RCC 7860 (cell line): ENCODE results near the gene CRLF1.

ENCODE experiments used
- DNase-seq: peaks from one replicate; pipeline ENCODE4 v3.0.0-alpha.2; 2015; ENCODE audit warnings: low spot score
- FAIRE-seq: peaks from 2 replicates; lab custom pipeline; 2012; peaks lifted over from hg19 to GRCh38; lab: Jason Lieb, UNC

The CRLF1 gene

DNA sequence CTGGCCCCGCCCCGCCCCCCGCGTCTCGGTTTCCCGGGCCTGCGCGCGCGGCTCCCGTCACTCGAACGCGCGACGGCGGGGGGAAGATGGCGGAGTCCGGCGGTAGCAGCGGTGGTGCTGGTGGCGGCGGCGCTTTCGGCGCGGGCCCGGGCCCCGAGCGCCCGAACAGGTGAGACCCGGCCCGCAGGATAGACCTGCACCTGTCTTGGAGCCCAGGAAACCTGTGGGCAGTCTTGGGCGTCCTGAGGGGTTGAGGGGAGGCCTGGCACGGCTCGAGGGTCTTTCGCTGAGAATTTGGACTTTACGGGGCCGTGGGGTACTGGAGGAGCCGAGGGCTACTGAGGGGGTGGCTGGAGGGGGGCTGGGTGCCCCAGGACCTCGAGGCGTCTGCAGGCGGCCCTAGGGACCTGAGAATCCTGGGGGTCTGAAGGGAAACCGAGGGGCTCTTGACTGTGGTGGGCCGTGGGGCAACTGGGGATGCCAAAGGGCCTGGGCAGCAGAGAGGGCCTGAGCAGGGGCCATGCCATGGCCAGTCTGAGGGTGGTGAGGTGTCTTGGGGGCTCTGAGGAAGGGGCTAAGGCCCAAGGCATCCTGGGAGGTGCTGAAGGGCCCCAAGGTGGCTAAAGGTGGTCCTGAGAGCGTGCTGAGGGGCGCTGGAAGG, 30.5 kb upstream of the CRLF1 start, which contains the start of gene KLHL26:
Gene KLHL26 (plus strand): TSS at position 60 of the 661 bp plus-strand sequence. CDS start 27 bp downstream, at position 87.
- DNase-seq, result no peak
- no peak for FAIRE-seq

DNA sequence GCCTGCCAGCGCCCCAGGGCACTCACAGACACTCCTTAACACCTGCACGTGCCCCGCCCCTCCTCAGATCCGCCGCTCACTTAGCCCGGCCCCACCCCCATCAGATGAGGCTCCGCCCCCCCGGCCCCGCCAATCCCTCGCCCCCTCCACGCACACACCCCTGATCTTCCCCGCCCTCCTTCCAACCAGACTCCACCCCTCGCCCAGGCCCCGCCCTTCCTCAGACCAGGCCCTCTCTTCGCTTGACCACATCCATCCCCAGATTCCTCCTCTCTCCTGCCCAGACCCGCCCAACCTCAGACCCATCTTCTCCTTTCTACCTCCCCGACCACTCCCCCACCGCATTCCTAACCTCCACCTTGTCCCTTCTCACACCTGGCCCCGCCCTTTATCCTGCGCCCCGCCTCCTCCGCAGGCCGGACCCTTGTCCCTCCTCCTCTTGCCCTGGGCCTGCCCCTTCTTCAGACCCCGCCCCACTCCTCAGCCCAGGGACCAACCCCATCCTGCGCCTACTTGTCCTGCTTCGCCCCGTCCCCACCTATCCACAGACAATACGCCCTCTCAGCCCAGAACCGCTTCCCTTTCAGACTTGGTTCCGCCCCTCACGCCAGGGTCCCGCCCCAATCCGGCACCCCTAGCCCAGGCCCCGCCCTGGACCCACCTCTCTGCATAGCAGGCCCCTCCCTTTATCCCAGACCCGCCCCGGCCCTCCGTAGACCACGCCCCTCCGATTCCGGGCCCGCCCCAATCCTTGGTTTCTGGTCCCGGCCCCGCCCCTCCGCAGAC, 29.8 kb upstream of the CRLF1 start:
- peak; percentile 82 for DNase-seq
- FAIRE-seq, result peak; percentile 18

DNA sequence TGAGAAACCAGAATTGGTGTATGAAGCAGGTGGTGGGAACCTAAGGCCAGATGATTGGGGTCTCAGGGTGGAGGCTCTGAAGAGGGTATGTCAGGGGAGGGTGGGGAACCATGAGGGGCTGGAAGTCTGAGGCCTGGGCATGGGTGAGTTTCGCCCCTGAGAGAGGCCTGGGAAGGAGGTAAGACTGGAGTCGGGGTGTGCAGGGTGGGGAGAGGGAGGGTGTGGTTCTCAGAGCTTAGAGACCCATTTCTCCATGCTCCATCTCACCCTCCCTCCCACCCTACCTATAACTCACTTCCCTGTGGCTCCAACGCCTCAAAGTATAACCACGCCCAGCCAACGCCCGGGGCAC, 29.2 kb upstream of the CRLF1 start:
- FAIRE-seq (no peak), DNase-seq (no peak)

DNA sequence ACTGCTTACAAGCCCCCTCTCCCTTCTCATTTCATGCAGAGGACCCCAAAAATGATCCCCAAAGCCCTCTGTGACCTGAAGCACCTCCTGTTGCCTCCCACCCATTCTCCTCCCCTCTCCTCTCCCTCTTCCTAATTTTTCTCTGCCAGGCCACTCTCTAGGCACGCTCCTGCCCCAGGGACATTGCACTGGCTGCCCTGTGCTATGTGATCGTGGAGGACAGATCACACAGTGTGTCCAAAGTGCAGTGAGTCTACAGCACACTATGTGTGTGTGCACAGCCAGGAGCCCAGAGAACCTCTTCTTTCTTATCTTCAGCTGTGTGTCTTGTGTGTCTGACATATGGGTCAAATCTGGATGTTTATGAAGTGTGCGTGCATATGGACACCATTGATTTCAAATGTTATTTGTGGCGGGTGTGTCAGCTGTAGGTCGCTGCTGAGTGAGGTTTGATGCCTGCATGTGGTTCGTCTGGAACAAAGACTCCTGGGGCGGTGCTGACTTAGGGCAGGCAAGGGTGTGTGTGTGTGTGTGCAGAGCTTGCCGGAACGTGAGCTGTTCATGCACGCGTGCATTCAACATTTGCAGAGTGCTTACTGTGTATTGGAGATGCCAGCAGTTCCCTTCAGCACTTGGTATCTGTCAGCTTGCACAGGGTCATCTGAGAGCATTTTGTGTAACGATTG, 28.2 kb upstream of the CRLF1 start:
- DNase-seq, result no peak
- no peak for FAIRE-seq

DNA sequence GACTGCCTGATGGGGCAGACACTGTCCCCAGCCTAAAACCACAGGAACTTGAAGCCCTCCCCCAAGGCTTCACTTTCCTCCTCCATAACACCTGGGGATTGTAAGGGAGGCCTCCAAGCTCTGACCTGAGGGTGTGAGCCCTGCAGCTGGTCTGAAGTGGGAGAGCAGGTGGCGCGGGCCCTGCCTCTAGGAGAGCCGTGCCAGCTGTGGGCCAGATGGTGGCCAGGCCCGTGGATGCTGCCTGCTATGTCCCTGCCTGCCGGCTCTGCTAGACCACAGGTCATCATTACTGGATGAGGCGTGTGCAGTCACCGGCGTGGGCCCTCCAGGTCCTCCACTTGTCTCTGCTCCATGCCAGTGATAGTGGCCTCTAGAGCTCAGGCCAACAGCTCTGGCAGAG, 26.7 kb upstream of the CRLF1 start:
- FAIRE-seq (no peak), DNase-seq (no peak)

DNA sequence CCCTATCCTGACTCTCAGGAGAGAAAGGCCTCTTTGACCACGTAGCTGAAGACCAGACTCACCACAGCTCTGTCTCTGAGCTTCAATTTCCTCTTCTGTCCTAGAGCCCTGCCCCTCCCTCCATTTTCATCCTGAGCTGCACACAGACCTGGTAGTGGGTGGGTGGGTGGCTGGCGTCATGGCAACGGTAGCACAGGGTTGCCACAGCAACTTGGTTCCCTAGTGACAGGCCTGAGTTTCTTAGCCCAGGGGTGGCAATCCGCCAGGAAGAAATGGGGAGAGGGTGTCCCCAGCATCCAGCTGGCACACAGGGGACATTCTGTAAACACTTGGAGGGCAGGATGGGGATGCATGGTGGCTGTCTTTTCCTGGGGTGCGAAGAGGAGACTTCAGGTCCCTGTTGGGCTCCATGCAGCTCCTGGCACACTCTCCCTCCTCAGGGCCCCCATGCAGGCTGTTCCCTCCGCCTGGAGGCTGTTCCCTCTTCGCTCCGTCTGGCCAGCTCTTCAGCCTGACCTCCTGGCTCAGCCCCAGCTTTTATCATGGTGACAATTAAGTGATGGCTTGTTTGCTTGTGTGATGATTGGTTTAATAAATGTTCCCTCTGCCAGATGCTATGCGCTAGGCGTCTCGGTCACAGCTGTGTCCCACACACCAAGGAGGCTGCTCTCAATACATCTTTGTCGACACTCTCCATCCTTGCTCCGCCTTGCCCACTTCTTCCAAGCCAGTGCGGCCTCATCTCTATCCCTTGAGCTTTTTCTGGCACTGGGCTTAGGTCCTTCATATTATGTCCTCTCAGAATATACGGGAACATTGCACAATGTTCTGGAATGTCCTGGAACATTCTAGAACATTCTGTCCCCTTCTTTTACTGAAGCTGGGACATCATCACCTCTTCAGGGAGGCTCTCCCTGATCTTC, 22.8 kb upstream of the CRLF1 start:
- DNase-seq (no peak), FAIRE-seq (no peak)

DNA sequence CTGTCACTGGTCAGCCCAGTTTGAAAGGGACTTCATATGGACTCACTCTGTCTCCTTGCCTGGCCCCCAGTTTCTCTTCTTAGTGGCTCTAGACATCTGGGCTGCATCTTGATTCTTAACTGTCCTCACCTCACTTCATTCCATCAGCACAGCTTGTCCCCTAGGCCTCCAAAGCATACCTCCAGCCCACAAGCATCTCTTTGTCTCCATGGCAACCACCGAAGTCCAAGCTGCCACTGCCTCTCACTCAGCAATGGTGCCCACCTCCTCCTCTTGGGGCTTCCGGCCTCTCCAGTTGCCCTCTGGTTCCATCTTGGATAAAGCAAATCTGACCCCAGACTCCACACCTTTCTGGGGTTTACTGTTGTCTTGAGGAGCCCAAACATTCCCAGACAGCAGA, 20.3 kb upstream of the CRLF1 start:
- FAIRE-seq (no peak), DNase-seq (no peak)

DNA sequence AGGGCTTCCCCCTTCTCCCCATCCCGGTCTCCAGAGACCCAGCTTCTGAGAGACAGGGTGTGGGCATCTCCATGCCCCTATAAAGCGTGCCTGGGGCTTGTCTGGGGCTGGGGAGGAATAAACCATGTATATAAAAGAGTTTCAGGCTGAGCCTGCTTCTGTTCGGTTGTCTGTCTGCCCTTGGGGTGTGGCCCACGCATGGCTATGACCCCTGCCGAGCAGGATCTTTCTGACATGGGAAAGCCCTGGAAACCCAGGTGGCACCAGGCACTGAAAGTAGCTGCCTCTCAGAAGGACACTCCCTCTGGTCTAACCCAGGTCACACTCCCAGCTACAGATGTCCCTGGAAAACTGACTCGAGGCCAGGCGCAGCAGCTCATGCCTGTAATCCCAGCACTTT, 14.3 kb upstream of the CRLF1 start:
- no peak for FAIRE-seq
- DNase-seq, result no peak

DNA sequence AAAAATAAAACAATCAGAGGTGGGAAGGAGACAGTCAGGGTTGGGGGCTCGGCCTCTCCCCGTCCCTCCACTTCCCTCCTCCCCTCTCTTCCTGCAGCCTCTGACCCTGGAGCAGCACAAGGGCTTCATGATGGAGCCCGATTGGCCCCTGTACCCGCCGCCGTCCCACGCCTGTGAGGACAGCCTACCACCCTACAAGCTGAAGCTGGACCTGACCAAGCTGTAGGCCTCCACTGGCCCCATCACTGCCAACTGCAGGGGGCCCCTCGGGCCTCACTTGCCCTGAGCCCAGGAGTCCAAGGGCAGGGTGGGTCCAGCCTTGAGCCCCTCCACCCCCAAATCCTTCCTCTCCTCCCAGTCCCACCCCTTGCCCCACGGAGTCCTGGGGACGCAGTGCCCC, 13.7 kb upstream of the CRLF1 start:
- no peak for DNase-seq
- no peak for FAIRE-seq

DNA sequence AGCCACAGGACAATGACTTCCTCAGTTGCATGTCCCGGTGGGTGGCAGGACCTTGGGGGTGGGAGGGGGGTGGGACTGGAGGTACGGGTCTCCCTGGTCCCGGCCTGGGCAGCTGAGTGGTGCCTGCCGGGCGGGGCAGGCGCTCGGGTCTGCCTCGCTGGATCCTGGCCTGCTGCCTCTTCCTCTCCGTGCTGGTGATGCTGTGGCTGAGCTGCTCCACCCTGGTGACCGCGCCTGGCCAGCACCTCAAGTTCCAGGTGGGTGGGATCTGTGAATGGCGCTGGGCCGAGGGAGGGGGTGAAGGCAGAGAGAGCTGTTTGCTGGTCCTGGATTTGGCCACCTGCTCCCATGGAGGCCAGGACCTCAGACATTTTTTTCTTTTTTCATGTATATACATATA, 11.6 kb upstream of the CRLF1 start:
- DNase-seq, result no peak
- no peak for FAIRE-seq

DNA sequence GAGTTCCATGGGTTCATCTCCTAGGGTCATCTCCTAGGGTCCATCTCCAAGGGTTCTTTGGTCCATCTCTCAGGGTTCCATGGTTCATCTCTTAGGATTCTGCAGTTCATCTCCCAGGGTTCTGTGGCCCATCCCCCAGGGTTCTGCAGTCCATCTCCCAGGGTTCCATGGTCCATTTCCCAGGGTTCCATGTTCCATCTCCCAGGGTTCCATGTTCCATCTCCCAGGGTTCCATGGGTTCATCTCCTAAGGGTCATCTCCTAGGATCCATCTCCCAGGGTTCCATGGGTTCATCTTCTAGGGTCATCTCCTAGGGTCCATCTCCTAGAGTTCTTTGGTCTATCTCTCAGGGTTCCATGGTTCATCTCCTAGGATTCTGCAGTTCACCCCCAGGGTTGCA, 11.0 kb upstream of the CRLF1 start:
- FAIRE-seq, result no peak
- no peak for DNase-seq

DNA sequence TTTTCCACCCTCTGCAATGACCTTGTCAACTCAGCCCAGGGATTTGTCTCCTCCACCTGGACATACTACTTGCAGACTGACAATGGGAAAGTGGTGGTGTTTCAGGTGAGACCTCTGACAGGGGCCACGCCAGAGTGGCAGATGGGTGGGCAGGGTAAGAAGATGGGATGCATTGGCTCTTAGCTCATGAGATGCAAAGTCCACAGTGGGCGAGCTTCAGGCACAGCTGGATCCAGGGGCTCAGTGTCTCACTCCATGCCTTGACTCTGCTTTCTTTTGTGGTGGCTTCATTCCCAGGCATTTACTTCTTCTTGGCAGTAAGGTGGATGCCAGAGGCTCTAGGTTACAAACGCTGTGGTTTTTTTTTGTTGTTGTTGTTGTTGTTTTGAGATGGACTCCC, 9.4 kb upstream of the CRLF1 start:
- no peak for FAIRE-seq

DNA sequence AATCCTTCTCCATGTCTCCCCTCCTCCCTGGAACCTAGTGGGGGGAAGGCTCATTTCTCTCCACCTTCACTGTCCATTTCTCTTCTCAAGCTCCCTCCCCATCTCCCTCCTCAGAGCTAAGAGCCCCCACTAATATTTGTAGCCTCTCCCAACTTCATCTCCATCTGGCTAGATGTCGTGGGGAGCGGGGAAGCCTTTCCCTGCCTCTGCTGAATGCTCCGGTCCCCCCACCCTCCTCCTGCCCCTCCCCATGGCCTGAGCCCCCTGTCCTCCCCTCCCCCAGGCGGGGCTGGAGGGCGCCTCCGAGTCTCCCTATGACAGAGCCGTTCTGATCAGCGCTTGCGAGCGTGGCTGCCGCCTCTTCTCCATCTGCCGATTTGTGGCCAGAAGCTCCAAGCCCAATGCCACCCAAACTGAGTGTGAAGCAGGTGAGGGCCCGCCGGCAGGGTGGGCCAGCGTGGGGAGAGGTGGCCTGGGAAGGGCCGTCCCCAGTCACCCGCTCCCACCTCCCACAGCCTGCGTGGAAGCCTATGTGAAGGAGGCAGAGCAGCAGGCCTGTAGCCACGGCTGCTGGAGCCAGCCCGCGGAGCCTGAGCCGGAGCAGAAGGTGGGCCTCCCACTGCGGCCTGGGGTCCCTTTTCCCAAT, 7.1 kb upstream of the CRLF1 start:
- no peak for FAIRE-seq

More for the DNA sequence above, 9.4 kb upstream of the CRLF1 start:
- no peak for DNase-seq

DNA sequence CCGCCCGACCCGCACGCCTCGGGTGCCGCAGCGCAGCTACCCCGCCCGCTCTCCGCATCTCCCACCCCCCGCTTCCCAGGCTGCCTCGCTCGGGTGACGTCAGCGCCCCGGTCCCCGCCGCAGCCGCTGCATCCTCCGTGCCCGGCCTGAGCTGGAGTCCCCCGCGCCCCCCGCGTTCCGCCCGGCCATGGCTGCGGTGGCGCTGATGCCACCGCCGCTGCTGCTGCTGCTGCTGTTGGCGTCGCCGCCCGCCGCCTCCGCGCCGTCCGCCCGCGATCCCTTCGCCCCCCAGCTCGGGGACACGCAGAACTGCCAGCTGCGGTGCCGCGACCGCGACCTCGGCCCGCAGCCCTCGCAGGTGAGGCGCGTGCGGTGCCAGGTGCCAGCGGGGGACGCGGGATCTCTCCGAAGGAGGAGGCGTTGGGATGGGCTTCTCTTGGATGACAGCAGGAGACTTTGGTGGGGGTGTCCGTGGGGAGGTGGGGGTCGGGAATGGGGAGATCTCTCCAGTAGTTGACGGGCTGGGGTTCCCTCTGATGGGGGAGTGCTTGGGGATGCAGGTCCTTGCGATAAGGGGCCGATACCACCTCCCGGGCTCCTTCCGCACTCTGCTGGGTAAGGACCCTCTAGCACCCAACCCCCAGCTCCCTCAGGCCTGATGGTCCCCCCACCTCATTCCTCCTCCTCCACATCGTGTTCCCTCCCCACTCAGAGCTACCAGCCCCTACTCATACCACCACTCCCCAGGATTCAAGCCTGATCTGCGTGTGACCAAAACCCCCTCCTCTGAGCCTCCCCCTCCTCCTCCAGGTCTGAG, 6.4 kb upstream of the CRLF1 start, which contains the start of gene TMEM59L:
Gene TMEM59L (plus strand): TSS at position 99 of the 817 bp plus-strand sequence. CDS start 89 bp downstream, at position 188.
- FAIRE-seq, result no peak
- no peak for DNase-seq

More for the DNA sequence above, 7.1 kb upstream of the CRLF1 start:
- no peak for DNase-seq

DNA sequence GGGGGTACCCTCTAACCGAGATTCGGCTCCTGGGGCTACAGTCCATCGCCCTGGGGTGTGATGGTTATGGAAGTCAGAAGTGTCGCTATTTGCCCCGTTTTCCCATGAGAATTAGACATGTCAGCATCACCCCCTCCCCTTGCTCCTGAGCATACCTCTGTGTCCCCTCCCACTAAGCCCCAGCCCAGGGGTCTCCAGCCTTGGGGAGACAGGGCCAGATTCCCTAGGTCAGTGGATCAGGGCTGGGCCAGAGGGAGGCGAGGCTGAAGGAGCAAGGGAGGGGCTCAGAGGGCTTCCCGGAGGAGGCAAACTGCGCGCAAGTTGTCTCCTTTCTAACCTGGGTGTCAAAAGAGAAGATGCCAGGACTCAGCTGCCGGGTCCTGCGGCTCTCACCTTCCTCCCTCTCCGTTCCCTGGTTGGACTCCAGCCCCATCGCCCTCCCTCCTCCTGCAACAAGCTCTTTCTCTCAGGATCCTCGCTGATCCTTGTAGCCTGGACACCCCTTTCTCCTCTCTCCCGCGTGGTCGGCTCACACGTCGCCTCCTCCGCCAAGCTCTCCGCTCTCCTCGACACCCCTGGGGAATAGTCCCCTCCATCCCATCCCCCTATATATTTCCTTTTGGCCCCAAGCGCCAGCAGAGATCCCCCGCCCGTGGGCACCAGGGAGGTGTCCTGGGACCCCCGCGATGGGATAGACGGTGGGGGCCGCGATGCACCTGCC, 5.6 kb upstream of the CRLF1 start:
- FAIRE-seq (no peak), DNase-seq (no peak)

DNA sequence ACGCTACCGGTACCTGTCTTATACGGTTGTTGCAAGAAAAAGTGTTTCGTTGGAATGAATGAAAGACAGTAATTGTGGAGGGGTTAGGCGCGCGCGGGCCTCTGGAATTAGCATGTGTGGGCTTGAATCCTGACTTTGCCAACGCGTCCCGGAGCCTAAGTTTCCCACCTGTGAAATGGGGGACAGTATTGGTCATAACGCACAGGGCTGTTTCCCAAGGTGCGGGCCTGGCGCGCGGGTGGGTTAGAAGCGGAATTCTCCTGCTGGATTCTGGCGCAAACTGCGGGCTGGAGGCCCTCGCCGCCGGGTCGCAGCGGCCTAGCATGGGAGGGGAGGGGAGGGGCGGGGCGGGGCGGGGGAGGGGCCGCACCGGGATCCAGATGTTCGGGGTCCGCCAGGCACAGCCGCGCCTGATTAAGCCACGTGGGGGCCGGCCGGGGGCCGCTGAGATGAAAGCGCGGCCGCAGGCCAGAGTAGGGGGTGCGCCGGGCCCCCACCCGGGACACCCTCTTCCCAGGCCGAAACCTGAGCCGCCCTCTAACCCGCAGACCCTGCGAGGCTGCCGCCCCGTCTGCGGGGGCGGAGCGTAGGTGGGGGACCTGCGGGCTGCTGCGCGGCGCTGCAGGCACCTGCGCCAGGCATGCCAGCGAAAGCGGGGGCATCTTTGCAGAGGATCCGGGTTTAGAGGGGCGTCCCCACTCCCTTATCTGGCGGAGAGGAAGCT, 4.9 kb upstream of the CRLF1 start:
- DNase-seq, result no peak
- no peak for FAIRE-seq

DNA sequence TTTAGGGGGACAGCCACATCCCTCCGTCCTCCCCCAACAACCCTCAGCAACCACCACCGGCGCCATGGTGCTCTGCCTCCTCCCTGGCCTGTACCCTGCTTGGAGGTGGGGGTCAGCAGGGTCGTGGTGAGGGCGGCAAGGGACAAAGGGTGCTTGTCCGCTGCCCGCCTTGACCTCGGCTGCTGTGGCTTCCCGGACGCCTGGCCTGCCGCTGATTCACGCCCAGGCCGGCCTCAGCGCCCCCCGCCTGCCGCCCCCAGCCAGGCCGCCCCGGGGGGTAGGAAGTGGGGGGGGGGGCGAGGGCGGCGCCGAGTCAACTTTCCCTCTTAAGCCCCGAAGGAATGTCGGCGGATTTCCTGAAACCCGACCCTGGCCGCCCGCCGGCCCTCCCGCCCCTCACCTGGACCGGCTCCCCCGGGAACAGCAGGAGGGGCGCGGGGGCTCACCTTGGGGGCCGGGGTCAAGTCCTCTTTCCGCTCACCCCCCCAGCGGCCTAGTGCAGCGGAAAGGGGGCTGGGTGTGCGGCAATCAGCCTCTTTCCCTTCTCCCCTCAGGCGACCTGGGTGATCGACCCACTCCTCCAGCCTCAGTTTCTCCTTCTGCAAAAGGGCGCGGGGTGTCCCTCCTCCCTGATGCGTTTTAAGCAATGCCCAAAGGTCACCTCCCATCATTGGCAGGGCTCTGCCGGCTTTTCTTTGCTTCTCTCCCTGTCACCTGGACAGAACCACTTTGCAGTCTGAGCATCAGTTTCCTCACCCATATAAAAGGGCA, 4.1 kb upstream of the CRLF1 start:
- FAIRE-seq, result no peak
- no peak for DNase-seq

DNA sequence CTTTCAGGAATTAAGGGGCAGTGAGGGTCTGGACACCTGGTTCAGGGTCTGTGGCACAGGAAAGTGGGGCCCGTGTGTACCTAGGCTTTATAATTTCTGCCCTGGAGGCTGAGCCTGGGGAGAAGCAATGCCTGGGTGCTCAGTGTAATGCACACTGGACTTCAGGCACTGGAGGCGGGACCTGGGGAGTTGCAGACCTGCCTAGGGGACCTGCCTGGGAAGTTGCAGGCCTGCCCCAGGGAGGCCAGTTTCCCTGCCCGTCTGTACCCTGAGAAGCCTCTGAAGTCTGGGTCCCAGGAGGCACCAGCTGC, 3.6 kb upstream of the CRLF1 start:
- no peak for DNase-seq
- no peak for FAIRE-seq
